GM12865 (cell line): ENCODE data around the gene SLC7A7.
"Not testable (repeated sequence)": the region's sequence is repeated elsewhere in the genome, so short reads cannot be mapped to it uniquely, and the experiment has no call there.

Experiments
- DNase-seq: peaks from one replicate; pipeline ENCODE4 v3.0.0; 2010; ENCODE audit warnings: low read depth
- H3K4me3 ChIP-seq: 2 replicates; pipeline ENCODE4 v1.5.1; 2011; ENCODE audit warnings: mild to moderate bottlenecking, low read depth, low read length, control low read depth
- TF ChIP-seq, protein P1 (sequence below): IDR thresholded peaks from 2 replicates; pipeline ENCODE4 v1.5.1; 2011; ENCODE audit warnings: low read length, control low read depth, low read depth, inconsistent platforms; ENCODE audit not compliant: insufficient read depth; ENCODE audit errors: missing control alignments

SLC7A7 gene

DNA sequence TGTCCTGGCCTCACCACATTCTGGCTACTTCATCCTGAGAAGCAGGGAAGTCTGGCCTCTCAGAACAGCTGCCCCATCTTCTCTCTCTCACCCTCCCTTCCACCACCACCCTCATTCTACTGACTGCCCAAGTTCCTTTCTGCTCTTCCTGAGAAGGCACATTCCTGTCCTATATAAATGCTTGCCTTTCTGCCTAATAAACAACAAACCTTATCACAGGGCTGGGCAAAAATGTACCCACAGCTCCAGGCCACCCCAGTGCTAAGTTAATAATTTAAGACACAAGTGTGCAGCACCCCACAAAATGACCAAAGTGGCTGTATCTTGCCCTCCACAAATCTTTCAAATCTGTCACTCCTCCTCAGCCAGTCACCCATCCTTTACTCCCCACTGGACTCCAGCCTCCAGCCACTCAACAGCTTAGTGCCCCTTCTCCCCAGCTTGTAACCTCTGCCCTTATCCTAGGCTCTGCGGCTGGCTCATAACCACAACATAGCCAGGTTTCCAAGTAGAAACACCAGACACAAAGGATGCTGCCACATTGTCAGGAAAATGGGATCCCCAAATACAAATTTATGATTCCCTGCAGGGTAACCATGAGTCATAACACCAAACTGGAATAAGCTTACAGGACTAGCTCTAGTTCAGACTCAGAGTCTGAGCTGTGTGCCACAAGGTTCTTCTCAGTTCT lies 33.8 kb downstream of the SLC7A7 start:
- TF ChIP-seq, protein P1, sequence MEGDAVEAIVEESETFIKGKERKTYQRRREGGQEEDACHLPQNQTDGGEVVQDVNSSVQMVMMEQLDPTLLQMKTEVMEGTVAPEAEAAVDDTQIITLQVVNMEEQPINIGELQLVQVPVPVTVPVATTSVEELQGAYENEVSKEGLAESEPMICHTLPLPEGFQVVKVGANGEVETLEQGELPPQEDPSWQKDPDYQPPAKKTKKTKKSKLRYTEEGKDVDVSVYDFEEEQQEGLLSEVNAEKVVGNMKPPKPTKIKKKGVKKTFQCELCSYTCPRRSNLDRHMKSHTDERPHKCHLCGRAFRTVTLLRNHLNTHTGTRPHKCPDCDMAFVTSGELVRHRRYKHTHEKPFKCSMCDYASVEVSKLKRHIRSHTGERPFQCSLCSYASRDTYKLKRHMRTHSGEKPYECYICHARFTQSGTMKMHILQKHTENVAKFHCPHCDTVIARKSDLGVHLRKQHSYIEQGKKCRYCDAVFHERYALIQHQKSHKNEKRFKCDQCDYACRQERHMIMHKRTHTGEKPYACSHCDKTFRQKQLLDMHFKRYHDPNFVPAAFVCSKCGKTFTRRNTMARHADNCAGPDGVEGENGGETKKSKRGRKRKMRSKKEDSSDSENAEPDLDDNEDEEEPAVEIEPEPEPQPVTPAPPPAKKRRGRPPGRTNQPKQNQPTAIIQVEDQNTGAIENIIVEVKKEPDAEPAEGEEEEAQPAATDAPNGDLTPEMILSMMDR = no peak
- no peak overlapping the region for H3K4me3 ChIP-seq
- no peak for DNase-seq

DNA sequence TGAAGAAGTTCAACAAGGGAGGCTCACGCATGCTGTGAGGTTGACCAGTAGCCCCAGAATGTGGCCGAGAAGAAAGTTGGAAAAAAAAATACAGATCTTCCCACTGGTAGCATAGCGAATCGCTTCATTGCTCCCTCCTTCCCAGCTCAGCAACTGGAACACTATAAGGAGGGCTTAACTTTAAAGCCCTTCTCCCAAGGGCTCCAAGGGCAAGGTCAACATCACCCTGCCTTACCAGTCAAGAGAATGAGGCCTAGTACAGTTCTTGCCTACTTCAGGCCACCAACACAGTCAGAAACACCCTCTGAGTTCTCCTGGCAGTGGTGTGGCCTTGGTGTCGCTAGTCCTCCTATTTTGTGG lies 34.3 kb downstream of the SLC7A7 start:
- TF ChIP-seq, protein P1 = no peak
- H3K4me3 ChIP-seq = no peak overlapping the region
- no peak for DNase-seq

DNA sequence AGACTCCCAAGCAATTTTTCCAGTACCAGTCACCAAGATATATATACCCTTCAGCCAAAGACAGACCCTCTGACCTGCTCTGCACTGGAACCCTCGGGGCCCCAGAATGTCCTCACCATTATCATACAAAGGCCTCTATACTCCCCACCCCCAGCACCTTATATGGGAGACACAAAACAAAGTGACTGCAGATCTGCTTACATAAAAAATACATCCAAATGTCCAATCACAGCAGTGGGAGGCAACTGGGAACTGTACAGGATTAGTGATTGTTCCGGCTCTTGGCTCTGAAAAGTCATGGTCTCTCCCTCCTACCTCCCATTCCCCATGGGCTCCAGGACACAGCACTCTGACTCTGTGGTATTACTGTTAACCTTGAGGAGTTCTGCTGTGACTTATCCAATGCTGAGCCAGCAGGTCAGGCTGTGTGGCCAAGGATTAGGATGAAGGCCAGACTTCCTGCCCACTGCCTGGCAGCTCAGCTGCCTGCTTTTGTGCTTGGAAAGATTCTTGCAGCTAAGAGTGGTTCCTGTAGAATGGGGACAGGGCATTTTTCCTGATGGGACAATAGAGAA lies 35.0 kb downstream of the SLC7A7 start:
- TF ChIP-seq, protein P1 = no peak
- no peak for DNase-seq
- no peak overlapping the region for H3K4me3 ChIP-seq

DNA sequence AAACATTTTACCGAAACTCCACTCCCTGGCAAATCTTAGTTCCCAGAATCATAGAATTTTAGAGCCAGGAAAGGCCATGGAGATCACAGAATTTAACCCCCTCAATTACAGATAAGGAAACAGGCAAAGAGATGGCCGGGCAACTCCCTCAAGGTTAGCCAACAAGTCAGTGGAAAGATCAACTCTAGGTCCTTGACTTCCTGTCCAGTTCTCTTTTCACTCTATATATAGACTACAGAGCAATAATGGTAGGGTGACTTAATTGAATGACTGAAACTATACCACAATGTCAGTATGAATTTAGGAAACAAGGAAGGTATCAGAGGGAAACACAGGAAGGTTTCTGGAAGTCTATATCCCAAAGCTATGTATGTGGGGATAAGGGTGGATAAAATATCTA lies 37.2 kb downstream of the SLC7A7 start:
- DNase-seq = no peak
- TF ChIP-seq, protein P1 = no peak
- no peak overlapping the region for H3K4me3 ChIP-seq

DNA sequence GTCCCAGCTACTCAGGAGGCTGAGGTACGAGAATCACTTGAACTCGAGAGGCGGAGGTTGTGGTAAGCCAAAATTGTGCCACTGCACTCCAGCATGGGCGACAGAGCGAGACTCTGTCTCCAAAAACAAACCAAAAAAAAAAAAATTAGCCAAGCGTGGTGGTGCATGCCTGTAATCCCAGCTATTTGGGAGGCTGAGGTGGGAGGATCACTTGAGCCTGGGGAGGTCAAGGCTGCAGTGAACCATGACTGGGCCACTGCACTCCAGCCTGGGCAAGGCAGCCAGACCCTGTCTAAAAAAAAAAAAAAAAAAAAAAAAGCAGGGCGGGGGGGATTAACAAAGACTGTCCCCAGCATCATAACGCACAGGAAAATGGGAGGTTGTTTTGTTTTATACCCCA lies 38.4 kb downstream of the SLC7A7 start:
- H3K4me3 ChIP-seq, DNase-seq: not testable (repeated sequence)

DNA sequence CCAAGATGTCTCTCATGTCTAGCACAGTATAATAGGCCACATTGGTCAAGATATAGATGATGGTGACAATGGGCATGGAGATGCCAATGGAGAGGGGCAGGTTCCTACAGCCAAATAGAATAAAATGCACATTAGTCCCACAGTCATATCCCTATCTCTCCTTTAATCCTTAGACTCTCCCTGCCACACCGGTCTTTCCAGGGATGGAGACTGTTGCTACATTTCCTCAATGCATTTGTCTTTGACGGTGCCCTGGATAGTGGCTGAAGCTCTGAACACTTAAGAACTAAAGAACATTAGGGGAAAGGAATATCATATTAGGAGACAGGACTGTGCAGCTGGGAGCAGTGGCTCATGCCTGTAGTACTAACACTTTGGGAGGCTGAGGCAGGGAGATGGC lies 39.0 kb downstream of the SLC7A7 start:
- H3K4me3 ChIP-seq = no peak overlapping the region
- no peak for DNase-seq
- TF ChIP-seq, protein P1 = no peak

DNA sequence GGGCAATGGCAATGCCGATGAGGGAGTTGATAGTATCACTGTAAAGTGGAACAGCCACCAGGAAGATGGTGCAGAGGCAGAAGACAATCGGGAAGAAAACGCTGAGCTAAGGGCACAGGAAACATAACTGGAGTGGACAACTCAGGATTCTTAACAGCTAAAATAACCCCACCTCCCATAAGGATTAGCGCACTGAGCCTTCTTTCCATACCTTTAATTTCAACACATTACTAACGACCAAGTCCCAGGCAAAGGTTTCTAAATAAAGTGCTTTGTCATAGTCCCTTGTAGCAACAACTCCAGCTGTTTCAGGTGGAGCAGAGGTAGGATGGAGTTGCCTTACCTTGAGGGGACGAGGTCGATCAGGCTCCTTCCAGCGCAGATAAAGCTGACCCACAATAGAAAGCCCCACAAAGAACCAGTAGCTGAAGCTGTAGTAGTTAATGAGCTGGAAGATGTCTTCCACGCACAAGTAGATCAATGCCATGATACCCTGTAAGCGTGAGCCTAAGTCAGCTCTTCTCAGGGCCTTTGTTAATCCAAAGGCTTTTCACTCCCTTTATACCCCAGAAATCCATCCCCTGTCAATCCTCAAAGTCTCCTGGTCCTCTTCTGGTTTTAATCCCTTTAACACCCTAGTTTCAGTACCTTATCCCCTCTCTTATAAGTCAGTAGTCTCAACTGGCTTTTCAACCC lies 41.1 kb downstream of the SLC7A7 start:
- no peak overlapping the region for H3K4me3 ChIP-seq
- TF ChIP-seq, protein P1 = no peak
- DNase-seq = no peak
